UCSD-AML1 (cell line): Measurements from ENCODE around the gene BBS9.
"Not testable (repeated sequence)": the region's sequence is repeated elsewhere in the genome, so short reads cannot be mapped to it uniquely, and the experiment has no call there.

Source experiments
- DNase-seq: peaks from one replicate; lab custom pipeline; 2025; ENCODE audit not compliant: unreplicated experiment; lab: John Stamatoyannopoulos, UW

Gene BBS9

GRCh38 chr7:33193308-33193864 lies 64.0 kb downstream of the BBS9 start:
- DNase-seq: no peak

- no peak for DNase-seq
Observed at GRCh38 chr7:33195264-33195663, 65.9 kb downstream of the BBS9 start.

- no peak for DNase-seq
Observed at GRCh38 chr7:33196221-33196620, 66.9 kb downstream of the BBS9 start.

GRCh38 chr7:33200282-33200681 lies 70.9 kb downstream of the BBS9 start:
- no peak for DNase-seq

GRCh38 chr7:33201821-33202220 lies 72.5 kb downstream of the BBS9 start:
- no peak for DNase-seq

- no peak for DNase-seq
Observed at GRCh38 chr7:33210958-33211357, 81.6 kb downstream of the BBS9 start.

GRCh38 chr7:33212144-33212543 lies 82.8 kb downstream of the BBS9 start:
- DNase-seq: no peak

GRCh38 chr7:33215992-33216391 lies 86.6 kb downstream of the BBS9 start:
- DNase-seq: no peak

- DNase-seq: no peak
Observed at GRCh38 chr7:33217595-33217994, 88.2 kb downstream of the BBS9 start.

GRCh38 chr7:33218841-33219535 lies 89.6 kb downstream of the BBS9 start:
- not testable (repeated sequence) for DNase-seq

GRCh38 chr7:33220231-33220630 lies 90.9 kb downstream of the BBS9 start:
- no peak for DNase-seq

- no peak for DNase-seq
Observed at GRCh38 chr7:33221390-33221789, 92.0 kb downstream of the BBS9 start.

GRCh38 chr7:33232632-33233145 lies 103.3 kb downstream of the BBS9 start:
- DNase-seq: no peak

- DNase-seq: no peak
Observed at GRCh38 chr7:33233659-33234058, 104.3 kb downstream of the BBS9 start.

- no peak for DNase-seq
Observed at GRCh38 chr7:33237036-33237435, 107.7 kb downstream of the BBS9 start.

GRCh38 chr7:33243319-33243881 lies 114.0 kb downstream of the BBS9 start:
- no peak for DNase-seq

- no peak for DNase-seq
Observed at GRCh38 chr7:33248671-33249070, 119.3 kb downstream of the BBS9 start.

GRCh38 chr7:33250421-33250871 lies 121.1 kb downstream of the BBS9 start:
- no peak for DNase-seq

- no peak for DNase-seq
Observed at GRCh38 chr7:33251301-33251700, 121.9 kb downstream of the BBS9 start.

- DNase-seq: no peak
Observed at GRCh38 chr7:33258491-33258951, 129.2 kb downstream of the BBS9 start.

GRCh38 chr7:33261585-33261984 lies 132.2 kb downstream of the BBS9 start:
- no peak for DNase-seq

- DNase-seq: no peak
Observed at GRCh38 chr7:33262476-33262875, 133.1 kb downstream of the BBS9 start.
